GM12878 (cell line): Measurements from ENCODE around the gene PAPPA.

Source experiments
- POLR2A ChIP-seq: IDR thresholded peaks from 2 replicates; pipeline ENCODE4 v1.6.1; 2011; ENCODE audit warnings: low read depth, mild to moderate bottlenecking, low read length
- SP1 ChIP-seq: IDR thresholded peaks from one replicate; pipeline ENCODE4 v1.6.1; 2011; ENCODE audit warnings: low read depth, low read length
- TAF1 ChIP-seq: IDR thresholded peaks from 2 replicates; pipeline ENCODE4 v1.6.1; 2011; ENCODE audit warnings: mild to moderate bottlenecking, low read depth, low read length, borderline replicate concordance
- YY1 ChIP-seq: IDR thresholded peaks from 2 replicates; pipeline ENCODE4 v1.6.1; 2011; ENCODE audit warnings: low read depth, mild to moderate bottlenecking, low read length

GRCh38 chr9:116279230-116279629 lies 125.6 kb downstream of the PAPPA start:
- TF ChIP-seq POLR2A (no peak), YY1 (no peak), SP1 (no peak), TAF1 (no peak)
